ENCODE results near the gene NXPH2. TPM values are rescaled to one million over a fixed set of nuclear protein-coding genes. Genes with fewer than 3 reads are reported as not detected.

Gene NXPH2
- total RNA-seq, 2 donors from 2014 or later, result not detected

DNA sequence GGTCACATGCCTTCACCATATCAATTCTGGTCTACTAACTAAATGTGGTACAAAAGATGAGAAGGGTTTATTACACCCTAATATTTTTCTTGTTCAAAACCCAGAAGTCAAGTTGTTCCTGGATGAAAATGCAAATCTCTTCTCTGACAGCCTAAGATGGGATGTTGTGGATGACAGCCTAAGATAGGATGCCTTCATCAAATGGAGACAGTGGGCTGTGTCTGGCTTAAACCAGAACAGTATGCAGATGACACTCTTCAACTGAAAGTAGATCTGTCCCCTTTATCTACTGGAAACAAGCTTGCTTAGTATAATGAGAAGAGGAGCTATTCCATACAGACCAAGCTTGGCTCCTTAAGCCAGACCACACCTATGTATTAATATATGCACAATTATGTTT lies 17.7 kb downstream of the NXPH2 start:
- H3K4me3 ChIP-seq, result no peak overlapping the region
- no peaks in the 10 kb centered on the region for H3K4me1 ChIP-seq (ENCODE audit: control insufficient read depth in 1 of 2, low read depth in 2 of 2)
- H3K27ac ChIP-seq, result no peak overlapping the region
- DNase-seq (ENCODE audit: low spot score) (no peak), ATAC-seq (ENCODE audit: insufficient number of reproducible peaks, low FRiP score, low read depth) (no peak)
- no peaks in the 10 kb centered on the region for H3K36me3 ChIP-seq
- H3K27me3 ChIP-seq (replicated peaks; ENCODE audit: insufficient read depth), result no peaks in the 10 kb centered on the region
- TF ChIP-seq, protein P1, sequence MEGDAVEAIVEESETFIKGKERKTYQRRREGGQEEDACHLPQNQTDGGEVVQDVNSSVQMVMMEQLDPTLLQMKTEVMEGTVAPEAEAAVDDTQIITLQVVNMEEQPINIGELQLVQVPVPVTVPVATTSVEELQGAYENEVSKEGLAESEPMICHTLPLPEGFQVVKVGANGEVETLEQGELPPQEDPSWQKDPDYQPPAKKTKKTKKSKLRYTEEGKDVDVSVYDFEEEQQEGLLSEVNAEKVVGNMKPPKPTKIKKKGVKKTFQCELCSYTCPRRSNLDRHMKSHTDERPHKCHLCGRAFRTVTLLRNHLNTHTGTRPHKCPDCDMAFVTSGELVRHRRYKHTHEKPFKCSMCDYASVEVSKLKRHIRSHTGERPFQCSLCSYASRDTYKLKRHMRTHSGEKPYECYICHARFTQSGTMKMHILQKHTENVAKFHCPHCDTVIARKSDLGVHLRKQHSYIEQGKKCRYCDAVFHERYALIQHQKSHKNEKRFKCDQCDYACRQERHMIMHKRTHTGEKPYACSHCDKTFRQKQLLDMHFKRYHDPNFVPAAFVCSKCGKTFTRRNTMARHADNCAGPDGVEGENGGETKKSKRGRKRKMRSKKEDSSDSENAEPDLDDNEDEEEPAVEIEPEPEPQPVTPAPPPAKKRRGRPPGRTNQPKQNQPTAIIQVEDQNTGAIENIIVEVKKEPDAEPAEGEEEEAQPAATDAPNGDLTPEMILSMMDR (IDR thresholded peaks at IDR 0.05), result no peak
- no peaks in the 10 kb centered on the region for H3K9me3 ChIP-seq

DNA sequence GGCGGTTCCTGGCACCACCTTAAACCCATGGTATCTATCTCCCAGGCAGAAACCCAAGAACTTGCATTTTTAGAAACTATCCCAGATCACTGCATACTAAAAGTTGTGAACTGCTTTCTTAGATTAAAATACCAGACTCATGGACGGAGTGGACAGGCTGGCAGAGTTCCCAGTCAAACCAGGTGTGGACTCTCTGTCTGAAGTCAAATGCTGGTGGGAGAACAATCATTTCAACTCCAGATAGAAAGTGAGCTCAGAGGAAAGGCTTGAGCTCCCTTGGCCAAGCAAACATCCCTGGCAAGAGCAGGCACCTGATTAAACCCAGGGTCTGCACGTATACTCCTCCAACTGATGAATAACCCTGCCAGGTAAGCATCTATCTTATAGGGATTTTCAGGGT lies 19.5 kb downstream of the NXPH2 start:
- Histone ChIP-seq H3K36me3 (no peaks in the 10 kb centered on the region), H3K4me3 (no peak overlapping the region), H3K9me3 (no peaks in the 10 kb centered on the region), H3K27ac (no peak overlapping the region), H3K27me3 (replicated peaks; ENCODE audit: insufficient read depth) (no peaks in the 10 kb centered on the region), H3K4me1 (ENCODE audit: control insufficient read depth in 1 of 2, low read depth in 2 of 2) (no peaks in the 10 kb centered on the region)
- TF ChIP-seq, protein P1 (IDR thresholded peaks at IDR 0.05), result no peak
- DNase-seq (ENCODE audit: low spot score) (no peak), ATAC-seq (ENCODE audit: insufficient number of reproducible peaks, low FRiP score, low read depth) (no peak)

DNA sequence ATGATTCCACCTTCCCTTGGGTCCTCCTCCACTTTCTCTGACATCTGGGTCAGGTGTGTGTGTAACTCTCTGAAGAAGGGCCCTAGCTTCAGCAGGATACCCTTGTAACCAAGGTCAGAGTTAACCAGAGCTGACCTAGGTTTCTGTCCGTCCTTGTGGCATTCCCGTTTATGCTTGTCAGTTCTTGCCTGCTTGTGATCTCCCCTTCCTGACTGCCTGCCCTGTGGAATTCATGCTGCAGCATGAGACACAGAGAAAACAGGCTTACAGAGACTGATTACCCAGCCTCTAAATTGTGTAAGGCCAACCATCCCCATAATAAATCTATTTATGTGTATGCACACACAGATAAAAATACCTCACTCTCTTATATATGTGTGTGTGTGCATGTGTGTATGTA lies 22.8 kb downstream of the NXPH2 start:
- Histone ChIP-seq H3K9me3 (peaks cover 5% of the 10 kb centered on the region), H3K27me3 (replicated peaks; ENCODE audit: insufficient read depth) (no peaks in the 10 kb centered on the region), H3K27ac (no peak overlapping the region), H3K4me1 (ENCODE audit: control insufficient read depth in 1 of 2, low read depth in 2 of 2) (no peaks in the 10 kb centered on the region), H3K36me3 (no peaks in the 10 kb centered on the region), H3K4me3 (no peak overlapping the region)
- TF ChIP-seq, protein P1 (IDR thresholded peaks at IDR 0.05), result no peak
- DNase-seq (ENCODE audit: low spot score) (no peak), ATAC-seq (ENCODE audit: insufficient number of reproducible peaks, low FRiP score, low read depth) (no peak)

DNA sequence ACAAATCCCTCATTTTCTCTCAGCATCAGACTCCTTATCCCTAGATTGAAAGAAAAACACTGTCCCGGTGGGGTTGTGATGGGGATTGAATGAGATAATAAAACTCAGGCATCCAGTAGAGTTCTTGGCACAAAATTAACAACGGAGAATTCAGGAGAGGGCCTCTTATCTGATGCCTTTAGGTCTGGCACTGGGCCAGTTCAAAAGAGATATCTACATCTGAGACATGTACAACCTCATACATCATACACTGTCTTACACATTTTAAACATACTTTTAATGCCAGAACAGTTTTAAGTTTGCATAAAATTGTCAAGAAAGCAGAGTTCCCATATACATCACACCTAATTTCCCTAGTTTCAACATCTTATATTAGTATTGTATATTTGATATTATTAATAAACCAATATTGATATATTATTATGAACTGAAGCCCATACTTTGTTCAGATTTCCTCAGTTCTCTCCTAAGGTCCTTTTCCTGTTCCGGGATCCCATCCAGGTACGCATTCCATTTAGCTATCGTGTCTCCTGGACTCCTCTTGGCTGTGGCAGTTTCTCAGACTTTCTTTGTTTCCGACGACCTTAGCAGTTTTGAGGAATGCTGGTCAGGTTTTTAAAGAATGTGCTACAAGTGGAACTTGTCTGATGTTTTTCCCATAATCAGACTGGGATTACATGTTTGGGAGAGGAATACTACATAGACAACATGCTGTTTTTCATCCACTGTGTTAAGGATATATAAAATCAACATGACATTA lies 27.8 kb downstream of the NXPH2 start:
- H3K36me3 ChIP-seq, result no peaks in the 10 kb centered on the region
- TF ChIP-seq, protein P1 (IDR thresholded peaks at IDR 0.05), result no peak
- peaks cover 5% of the 10 kb centered on the region for H3K9me3 ChIP-seq
- no peaks in the 10 kb centered on the region for H3K27me3 ChIP-seq (replicated peaks; ENCODE audit: insufficient read depth)
- ATAC-seq (ENCODE audit: insufficient number of reproducible peaks, low FRiP score, low read depth), result no peak
- no peak overlapping the region for H3K27ac ChIP-seq
- DNase-seq (ENCODE audit: low spot score), result no peak
- H3K4me1 ChIP-seq (ENCODE audit: control insufficient read depth in 1 of 2, low read depth in 2 of 2), result no peaks in the 10 kb centered on the region
- H3K4me3 ChIP-seq, result no peak overlapping the region

DNA sequence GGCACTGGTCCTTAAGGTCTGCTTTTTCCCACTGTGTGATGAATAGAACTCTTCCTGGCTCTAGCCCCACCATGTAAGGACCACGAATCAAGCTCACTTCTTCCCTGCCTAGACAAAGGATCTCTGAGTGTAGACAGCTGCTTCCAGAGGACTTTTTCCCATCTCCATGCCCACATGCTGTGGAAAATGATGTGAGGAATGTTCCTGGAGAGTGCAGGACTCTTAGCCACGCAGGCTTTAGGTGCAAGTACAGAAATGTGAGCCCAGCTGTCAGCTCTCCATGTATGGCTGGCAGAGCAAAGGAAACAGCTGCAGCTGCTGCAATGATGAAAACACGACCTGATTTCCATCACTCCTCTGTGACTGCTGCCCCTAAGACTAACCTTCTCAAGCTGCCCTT lies 35.5 kb downstream of the NXPH2 start:
- Histone ChIP-seq H3K27ac (no peak overlapping the region), H3K4me1 (ENCODE audit: control insufficient read depth in 1 of 2, low read depth in 2 of 2) (no peaks in the 10 kb centered on the region), H3K27me3 (replicated peaks; ENCODE audit: insufficient read depth) (no peaks in the 10 kb centered on the region), H3K4me3 (no peak overlapping the region), H3K36me3 (no peaks in the 10 kb centered on the region), H3K9me3 (no peaks in the 10 kb centered on the region)
- TF ChIP-seq, protein P1 (IDR thresholded peaks at IDR 0.05), result no peak
- DNase-seq (ENCODE audit: low spot score) (no peak), ATAC-seq (ENCODE audit: insufficient number of reproducible peaks, low FRiP score, low read depth) (no peak)

Data from thoracic aorta (tissue), 2 donors.